Fibroblast of villous mesenchyme (primary cell): ENCODE results near the gene PTPRM. TPM values are rescaled to one million over a fixed set of nuclear protein-coding genes. Genes with fewer than 3 reads are reported as not detected.

ENCODE experiments used
- DNase-seq: peaks from one replicate; pipeline ENCODE4 v3.0.0-alpha.2; 2010; ENCODE audit warnings: low read depth
- H3K4me3 ChIP-seq: 2 replicates; pipeline ENCODE4 v1.5.1; 2011; ENCODE audit warnings: low read depth, mild to moderate bottlenecking, low read length
- CTCF ChIP-seq: IDR thresholded peaks from 2 replicates; pipeline ENCODE4 v1.5.1; 2012; ENCODE audit warnings: low read depth, mild to moderate bottlenecking, low read length; ENCODE audit not compliant: insufficient read depth
- small RNA-seq: library from RNA; depleted of rRNA; stranded (forward); fragments of <200 nt; gene quantifications from one replicate; pipeline ENCODE3, GENCODE V24; 2012
- total RNA-seq: library from RNA; depleted of rRNA; stranded (reverse); fragments of >200 nt; gene quantifications from 2 replicates; pipeline ENCODE4 v1.2.3, GENCODE V29; 2012

PTPRM gene
- total RNA-seq, 1 donor: 56.1 TPM

- no peak overlapping the region for H3K4me3 ChIP-seq
- no peak for TF ChIP-seq CTCF
- DNase-seq: no peak
Observed at GRCh38 chr18:8454136-8454535, 887.0 kb downstream of the PTPRM start.

GRCh38 chr18:8455661-8456614 is 888.8 kb downstream of the PTPRM start:
- H3K4me3 ChIP-seq: no peak overlapping the region
- TF ChIP-seq CTCF: no peak
- DNase-seq: no peak

Small RNA genes within 50 kb of the gene (small RNA-seq; reads per million reads assigned to genes)
- gene AP001094.1 (not detected), gene RF00012 (0.28 reads per million)
